Right renal pelvis (tissue), 4 donors: ENCODE measurements around the gene MKX. TPM values are rescaled to one million over a fixed set of nuclear protein-coding genes. Genes with fewer than 3 reads are reported as not detected.

Experiments
- DNase-seq, 4 donors: peaks; one replicate each; pipeline ENCODE4 v3.0.0-alpha.2; 2013; ENCODE audit warnings: low read depth in 4 of 4, low spot score in 3 of 4, missing footprints in 1 of 4
- polyA plus RNA-seq, 4 donors: library from polyadenylated mRNA; unstranded; fragments of 120-200 nt; gene quantifications; one replicate each; pipeline ENCODE4 v1.2.1, GENCODE V29; 2013; ENCODE audit not compliant: insufficient read length in 4 of 4

The MKX gene
- polyA plus RNA-seq, 4 donors: 0.06 to 0.45 (median 0.19) TPM

DNA sequence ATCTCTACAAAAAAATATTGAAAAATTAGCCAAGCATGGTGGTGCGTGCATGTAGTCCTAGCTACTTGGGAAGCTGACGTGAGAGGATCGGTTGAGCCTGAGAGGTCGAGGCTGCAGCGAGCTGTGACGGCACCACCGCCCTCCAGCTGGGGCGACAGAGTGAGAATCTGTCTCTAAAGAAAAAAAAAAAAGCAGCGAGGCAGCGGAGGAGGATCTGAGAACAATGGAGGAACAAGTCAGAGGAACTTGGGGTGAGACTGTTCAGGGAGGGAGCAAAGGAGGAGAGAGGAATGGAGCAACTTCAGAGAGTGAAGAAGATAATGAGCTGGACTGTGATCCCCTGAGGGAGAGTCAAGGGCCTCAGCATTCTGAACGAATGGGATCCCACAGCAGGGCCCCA, 85.4 kb downstream of the MKX start:
- no peak for DNase-seq

DNA sequence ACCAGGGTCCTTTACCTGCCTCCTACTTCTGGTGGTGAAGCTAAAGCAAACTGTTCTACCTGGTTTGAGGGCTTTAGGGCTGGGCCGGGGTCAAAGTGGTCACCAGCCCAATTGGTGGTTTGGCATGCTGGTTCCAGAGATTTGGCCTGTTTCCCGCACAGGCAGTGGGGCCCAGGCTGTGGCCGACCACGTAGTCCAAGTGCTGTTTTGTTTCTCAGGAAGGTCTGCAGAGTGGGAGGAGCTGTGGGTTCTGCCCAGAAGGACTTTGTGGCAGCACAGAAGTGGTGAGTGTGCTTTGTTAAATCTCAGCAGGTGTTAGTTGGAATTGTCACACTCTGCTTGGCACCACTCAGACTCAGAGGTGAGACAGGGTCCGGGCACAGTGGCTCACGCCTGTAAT, 85.8 kb downstream of the MKX start:
- no peak for DNase-seq

DNA sequence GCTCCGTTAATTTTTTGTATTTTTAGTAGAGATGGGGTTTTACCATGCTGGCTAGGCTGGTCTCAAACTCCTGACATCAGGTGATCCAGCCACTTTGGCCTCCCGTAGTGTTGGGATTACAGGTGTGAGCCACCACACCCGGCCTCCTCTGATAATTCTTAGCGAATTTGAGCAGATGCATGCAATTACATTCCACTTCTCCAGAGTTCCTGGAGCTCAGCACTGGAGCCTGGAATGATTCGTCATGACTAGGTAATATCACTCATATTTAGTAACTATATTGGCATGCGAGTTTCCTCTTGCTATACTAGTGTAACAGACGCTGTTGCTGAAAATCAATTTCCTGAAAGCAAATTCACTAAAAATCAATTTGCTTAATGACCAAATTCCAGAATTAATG, 86.8 kb downstream of the MKX start:
- no peak for DNase-seq

DNA sequence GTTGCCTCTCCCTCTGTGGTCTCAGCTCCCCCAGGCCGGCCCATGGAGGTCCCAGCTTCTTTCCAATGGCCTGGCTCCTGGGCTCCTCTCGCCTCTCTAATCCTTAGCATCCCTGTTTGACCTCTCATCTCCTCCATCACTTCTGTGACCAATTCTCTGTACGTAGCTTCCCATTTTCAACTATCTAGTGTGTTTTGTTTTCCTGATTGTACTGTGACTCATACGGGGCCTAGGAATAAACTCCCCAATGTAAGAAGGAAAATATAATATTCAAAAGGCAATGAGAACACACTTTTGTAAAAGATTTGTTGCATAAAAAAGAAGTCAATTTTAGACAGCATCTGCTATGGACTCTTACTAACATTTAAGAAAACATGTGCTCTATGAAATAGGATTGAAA, 90.3 kb downstream of the MKX start:
- no peak for DNase-seq

DNA sequence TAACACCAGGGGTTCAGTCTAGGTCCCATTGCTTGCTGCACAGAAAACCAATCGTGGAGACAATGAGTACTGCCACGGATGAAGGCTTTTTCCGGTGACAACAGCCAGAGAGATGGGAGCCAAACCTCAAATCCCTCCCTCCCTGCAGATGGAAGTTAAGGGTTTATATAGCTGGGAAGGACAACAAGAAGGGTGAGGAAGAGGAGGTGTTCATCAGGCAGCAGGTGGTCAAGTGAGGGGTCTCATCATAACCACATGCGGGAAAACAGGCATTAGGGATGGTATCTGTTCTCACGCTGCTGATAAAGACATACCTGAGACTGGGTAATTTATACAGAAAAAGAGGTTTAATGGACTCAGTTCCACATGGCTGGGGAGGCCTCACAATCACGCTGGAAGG, 91.3 kb downstream of the MKX start:
- no peak for DNase-seq

DNA sequence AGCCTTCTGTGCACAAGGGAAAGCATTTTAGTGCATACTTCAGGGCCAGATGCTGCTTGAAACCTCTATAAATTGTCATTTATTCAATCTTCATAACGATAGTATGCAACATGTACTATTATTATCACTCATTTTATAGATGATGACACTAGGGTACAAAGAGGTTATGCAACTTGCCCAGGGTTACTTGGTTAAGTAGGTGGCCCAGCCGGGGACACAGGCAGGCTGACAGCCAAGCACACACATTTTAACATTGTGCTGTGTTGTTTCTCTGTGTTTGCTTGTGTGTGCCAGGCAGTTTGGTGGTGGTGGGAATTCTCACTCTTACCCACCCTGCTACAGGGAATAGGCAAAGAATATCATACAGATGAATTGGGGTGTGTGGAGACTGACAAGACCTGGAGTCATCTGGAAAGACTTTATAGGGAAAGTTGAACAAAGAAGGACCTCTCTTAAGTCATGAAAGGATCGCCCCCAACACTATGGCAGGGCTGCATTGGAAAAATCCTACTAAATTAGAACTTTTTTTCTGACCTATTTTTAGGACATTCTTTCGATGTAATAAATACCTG, 98.9 kb downstream of the MKX start:
- no peak for DNase-seq

DNA sequence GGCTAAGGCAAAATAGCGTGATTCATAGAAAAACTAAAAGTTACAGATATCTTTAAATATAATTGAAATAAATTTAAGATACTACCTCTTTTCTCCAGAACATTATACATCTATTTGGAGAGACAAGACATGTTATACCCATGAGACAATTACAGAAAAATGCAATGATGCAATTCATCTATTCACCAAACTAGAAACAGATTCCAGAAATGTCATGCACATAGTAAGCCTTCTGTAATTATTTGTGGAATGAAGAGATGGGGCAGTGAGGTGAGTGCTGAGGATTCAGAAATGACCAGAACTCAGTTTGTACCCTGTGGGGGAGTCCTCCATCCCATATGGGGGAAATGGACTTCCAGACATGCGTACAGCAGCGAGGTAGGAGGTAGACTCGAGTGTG, 99.4 kb downstream of the MKX start:
- DNase-seq: no peak

DNA sequence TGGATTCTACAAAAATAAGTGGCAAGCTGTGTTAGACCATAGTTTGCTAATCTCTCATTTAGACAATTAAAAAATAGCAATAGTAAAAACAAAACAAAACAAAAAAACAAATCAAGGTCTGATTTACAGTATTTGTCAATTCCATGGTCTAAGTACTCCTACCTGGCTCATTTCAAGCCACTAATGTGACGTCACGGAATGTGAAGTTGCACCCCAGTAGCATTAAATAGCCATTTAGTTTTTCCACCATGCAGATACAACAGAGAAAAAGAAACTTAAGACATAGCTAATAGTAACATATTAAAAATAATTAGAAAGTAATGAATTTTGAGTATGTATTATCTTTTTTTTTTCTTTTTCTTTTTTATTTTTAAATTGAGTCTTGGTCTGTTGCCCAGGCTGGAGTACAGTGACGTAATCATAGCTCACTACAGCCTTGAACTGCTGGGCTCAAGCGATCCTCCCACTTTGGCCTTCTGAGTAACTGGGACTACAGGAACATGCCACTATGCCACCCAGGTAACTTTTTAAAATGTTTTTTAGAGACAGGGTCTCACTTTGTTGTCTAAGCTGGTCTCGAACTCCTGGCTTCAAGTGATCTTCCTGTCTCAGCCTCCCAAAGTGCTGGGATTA, 101.2 kb downstream of the MKX start:
- no peak for DNase-seq

DNA sequence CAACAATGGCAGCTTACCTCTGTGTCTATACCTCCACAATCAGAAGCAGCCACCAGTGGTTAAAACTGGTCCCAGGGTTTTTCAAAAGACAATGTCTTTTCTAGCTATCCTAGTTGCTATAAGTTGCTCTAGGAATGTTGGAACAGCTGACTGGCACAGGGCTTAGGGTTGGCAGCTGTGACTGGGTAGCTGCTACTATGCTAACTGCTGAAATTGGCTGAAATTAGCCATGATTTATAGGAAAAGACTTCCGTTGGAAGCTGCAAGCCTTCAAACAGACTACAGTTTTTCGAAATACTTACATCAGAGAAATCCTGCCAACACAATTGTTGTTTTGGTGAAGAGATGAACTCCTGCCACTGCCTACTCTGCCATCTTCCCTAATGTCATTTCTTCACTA, 102.3 kb downstream of the MKX start:
- no peak for DNase-seq

DNA sequence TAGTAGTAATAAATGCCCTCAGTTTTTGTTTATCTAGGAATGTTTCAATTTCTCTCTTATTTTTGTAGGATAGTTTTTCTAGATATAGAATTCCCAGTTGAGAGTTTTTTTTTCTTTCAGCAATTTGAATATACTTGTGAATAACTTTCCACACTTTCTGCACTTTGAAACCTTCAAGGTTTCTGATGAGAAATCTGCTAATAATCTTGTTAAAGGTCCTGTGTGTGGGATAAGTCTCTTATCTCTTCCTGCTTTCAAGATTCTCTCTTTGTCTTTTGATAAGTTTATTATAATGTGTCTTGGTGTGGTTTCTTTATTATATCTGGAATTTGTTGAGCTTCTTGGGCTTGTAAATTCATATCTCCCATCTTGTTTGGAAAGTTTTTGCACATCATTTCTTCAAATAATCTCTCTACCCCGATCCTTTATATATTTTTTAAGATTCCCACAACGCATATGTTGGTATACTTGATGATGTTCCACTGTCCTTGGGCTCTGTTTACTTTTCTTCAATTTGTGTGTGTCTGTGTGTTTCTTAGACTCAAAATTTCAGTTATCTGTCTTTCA, 103.5 kb downstream of the MKX start:
- no peak for DNase-seq

DNA sequence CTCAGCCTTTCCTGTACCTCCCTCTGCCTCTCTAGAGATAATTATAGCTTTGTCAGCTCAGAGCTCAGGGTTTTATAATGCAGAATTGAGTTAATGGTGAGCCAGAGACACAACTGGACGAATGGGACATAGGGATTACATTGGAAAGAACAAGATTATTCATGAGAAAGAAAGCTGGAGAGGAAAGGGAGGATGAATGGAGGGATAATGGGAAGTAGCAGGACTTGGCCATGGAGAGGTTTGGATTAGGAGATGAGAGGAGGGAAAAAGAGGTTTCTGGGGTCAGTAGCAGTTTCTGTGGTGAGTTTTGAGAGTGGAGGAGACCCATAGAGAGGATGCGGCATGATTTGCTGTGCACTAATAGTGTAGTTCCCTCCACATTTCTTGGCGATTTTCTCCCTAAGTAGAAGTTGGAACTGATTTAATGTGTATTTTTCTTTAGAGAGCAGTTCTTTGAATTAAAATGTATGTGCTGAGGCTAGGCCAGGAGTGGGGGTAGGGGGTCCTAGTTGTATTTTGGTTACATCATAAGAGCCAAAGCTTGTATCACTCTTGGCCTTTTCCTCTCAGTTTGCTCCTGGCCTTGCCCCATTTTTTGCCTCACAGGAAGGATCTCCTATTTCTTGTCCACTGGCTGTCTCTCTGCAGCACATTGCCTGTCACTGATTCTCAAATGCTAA, 107.4 kb downstream of the MKX start:
- DNase-seq: no peak

DNA sequence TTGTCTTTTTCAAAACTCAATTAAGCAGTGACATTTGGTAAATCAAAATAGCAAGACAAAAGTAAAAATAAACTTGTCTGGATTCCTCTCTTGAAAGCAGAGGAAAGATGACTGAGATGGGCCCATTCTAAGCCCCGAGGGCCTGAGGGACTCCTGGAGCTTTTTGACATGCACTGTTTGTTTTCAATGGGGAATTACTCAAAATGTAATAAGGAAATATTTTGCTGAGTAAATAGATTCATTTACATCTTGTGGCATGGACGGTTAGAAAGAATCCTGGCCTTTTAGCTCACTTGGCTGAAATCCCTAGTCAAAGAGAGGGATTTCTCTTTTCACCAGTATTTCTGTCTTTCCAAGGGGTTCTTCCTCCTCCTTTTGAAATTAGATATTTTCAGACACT, 108.0 kb downstream of the MKX start:
- DNase-seq: no peak

DNA sequence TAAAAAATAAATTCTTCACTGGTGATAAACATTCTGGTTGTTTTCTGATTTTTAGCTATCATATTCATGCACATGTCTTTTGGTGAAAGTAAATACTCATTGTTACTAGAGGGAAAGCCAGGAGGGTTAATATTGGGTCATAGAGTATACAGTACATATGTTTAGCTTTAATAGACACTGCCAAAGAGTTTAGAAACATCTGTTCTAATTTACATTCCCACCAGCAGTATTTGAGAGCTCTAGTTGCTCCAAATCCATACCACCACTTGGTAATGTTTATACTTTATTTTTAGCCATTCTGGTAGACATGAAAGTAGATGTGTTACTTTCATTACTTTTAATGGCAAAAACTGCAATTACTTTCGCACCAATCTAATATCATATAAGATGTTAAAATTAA, 108.8 kb downstream of the MKX start:
- no peak for DNase-seq

DNA sequence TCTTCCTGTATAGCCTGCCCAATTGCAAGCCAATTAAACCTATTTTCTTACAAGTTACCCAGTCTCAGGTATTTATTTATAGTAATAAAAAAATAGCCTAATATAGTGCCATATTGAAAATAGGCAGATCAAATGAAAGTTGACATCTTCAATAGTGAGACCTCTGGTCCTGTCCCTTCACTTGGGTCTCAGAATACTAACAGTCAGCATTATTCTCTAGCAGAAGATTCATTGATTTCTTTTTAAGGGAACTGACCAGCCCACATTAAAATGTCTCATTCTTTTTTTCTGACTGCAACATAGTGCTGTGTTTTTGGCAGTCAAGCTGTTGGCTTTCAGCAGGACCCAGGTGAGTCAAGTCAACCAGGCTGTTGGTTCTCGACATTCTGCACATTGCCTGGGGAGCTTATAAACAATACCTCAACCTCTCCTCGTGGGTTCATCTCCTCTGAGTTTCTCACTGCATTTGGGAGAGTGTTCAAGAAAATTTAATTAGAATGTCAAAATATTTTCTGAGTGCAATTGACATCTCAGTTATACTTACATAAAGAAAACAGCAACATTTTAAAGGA, 109.8 kb downstream of the MKX start:
- DNase-seq: no peak

DNA sequence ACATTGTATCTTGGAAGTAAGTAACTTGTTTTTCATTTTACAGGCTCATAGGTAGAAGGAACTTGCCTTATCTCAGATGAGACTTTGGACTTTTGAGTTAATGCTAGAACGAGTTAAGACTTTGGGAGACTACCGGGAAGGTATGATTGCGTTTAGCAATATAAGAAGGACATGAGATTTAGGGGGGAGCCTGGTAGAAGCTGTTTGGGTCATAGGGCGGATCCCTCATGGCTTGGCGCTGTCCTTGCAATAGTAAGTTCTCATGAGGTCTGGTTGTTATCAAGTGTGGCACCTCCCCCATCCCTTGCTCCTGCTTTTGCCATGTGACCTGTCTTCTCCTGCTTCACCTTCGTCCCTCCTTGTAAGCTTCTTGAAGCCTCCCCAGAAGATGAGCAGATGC, 110.3 kb downstream of the MKX start:
- no peak for DNase-seq

DNA sequence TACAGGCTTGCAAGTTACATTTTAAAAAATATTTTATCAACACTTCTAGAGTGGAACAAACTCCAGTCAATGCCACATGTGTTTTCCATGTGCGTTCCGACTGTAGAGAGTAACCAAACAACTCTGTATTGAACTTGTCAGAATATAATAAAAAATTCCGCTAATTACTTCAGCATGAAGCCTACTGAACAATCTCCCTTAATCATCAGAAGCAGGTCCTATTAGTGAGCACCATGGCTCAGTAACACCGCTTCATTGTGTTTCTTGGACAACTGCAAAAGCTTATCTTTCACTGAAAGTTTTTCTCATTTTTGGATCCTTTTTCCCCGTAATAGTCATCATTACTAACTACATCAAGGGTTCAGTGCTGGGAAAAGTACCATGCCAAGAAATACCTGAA, 117.0 kb downstream of the MKX start:
- DNase-seq: no peak

DNA sequence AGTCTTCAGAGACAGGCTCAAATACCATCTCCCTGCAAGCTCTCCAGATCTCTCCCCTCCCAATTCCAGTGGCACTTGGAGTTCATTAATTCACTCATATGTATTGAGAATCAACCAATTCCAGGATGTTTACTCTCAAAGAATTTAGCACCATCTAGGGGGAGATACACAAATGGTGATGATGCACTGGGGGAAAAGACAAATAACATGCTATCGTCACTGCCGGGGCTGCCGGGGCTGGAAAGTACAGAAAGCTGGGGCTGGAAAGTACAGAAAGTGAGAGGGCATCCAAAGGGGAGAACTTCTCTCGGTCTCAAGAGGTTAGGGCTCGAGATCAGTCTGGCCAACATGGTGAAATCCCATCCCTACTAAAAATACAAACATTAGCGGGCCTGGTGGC, 118.7 kb downstream of the MKX start:
- no peak for DNase-seq

DNA sequence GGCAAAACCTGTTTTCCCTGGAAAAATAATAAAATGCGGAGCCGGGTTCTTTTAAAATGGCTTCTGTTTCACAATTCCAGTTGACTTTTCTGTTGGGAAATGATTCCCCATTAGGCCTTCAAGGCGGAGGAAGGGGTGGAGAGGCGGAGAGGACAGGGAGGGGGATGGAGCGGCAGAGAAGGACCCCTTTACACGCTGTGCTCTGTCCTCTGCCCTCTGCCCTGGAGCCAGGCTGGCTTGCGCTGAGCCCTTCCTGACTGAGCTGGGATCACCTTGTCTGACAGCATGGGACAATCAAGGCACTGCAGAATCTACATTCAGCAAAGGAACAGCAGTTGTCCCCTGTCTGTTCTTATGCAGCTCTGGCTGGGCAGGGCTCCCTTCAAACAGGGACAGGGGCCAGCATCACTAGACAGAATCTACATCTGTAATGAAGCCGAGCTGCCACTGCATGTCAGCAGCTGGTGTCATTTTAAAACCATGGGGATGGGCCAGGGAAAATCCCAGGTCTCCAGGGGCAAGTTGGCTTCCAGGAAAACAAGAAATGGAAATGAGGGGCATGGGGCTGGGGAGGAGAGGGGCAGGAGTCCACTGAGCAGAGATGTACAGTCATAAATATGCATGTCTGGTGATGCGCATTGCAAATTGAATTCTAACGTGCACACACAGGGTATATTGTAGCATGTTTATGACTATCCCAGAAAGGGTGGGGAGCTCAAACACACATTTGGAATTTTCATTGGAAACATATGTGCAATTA, 120.0 kb downstream of the MKX start:
- DNase-seq: no peak

DNA sequence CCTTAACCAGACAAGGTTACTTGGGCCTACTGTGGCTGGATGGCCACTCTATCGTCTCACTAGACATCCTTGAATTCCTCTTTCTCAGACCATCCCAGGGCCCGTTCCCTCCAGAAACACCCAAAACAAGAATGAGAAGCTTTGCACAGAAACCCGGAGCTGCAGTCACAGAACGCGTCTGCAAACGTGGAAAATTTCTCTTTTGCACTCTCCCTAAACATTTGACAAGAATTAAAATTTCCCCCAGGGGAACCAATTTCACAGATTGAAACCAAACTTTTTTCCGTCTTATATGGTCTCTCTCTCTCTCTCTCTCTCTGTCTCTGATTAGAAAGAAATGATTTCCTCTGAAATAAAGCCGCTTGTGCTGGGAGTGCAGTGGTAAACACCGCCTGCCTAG, 120.7 kb downstream of the MKX start:
- DNase-seq: no peak
